B cell (primary cell): ENCODE results near the gene AOC2.

Experiments
- CTCF ChIP-seq: fragments of 200-600 bp; IDR thresholded peaks from one replicate; pipeline ENCODE4 v1.8.0; 2022; ENCODE audit warnings: antibody characterized with exemption, mild to moderate bottlenecking
- EZH2 ChIP-seq: IDR thresholded peaks from 2 replicates; pipeline ENCODE4 v1.6.1; 2012; ENCODE audit warnings: borderline replicate concordance, low read depth, mild to moderate bottlenecking, moderate library complexity, low read length; ENCODE audit not compliant: insufficient read depth, poor library complexity, severe bottlenecking

DNA sequence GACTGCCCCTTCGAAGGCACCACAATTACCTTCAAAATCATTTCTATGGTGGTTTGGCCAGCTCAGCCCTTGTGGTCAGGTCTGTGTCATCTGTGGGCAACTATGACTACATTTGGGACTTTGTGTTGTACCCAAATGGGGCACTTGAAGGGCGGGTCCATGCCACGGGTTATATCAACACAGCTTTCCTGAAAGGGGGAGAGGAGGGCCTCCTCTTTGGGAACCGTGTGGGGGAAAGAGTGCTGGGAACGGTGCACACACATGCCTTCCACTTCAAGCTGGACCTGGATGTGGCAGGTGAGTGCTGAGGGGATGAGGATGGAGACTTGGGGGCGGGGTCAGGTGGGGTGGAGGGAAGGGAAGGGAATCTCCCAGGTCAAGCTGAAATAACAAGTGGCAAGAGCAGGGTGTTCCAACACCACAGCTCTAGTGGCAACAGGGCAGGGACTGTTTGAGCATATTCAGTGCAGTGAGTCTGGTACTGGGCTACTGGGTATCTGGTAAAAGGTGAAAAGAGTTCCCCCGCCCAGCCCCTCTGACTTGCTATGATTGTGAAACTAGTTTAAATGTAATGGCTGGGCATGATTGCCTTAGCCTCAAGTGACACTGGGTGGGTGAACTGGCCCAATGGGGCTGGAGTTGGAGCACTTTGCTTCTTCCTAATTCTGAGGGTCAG, 1.7 kb downstream of the AOC2 start:
- TF ChIP-seq EZH2, result no peak
- TF ChIP-seq CTCF, result no peak
